Gastrocnemius medialis (tissue), 4 donors: Measurements from ENCODE around the gene FASN.

Experiments used
- CTCF ChIP-seq, 5 experiments: fragments of 450-650 bp in 3 of 5; fragments of 200-600 bp in 2 of 5; sonication (generic) in 2 of 5; IDR thresholded peaks in 4 of 5; conservative IDR thresholded peaks in 1 of 5; 1 replicate in 4 of 5; 2 replicates in 1 of 5; pipeline ENCODE4 v1.5.1; 2016 to 2019; ENCODE audit warnings: antibody characterized with exemption in 5 of 5, mild to moderate bottlenecking in 3 of 5, moderate library complexity in 3 of 5
- POLR2A ChIP-seq, 2 donors: fragments of 450-650 bp; IDR thresholded peaks; one replicate each; pipeline ENCODE4 v1.6.1; 2017; ENCODE audit warnings: antibody characterized with exemption in 2 of 2, mild to moderate bottlenecking in 2 of 2, moderate library complexity in 2 of 2

- TF ChIP-seq POLR2A (IDR thresholded peaks at IDR 0.05) (no peak), CTCF (IDR thresholded peaks at IDR 0.05 in 4 of 5, conservative IDR thresholded peaks at IDR 0.05 in 1 of 5) (no peak)
Observed at GRCh38 chr17:82055023-82055964, 42.7 kb downstream of the FASN start.
